Measurements from ENCODE around the gene ABO. TPM values are rescaled to one million over a fixed set of nuclear protein-coding genes. Genes with fewer than 3 reads are reported as not detected.
A peak's percentile ranks its signal among the peaks of the same experiment; 100 is the strongest.

Gene ABO
- total and polyA plus RNA-seq, 9 of the 15 experiments (the other 6 are each of a cell fraction or from before 2014, with no cell fraction given), result 5.0 to 21.9 (median 11.9) TPM

- Histone ChIP-seq H3K9ac (ENCODE audit: insufficient read depth in 1 of 2, low read depth in 2 of 2, low read length in 2 of 2) (no peak overlapping the region), H3K4me1 (replicated peaks in 1 of 2; ENCODE audit: control insufficient read depth in 2 of 2, insufficient read depth in 2 of 2, low read length in 2 of 2) (no peaks in the 10 kb centered on the region), H3K27me3 (ENCODE audit: control insufficient read depth in 2 of 2, insufficient read depth in 2 of 2, low read length in 2 of 2) (no peaks in the 10 kb centered on the region), H3K36me3 (ENCODE audit: control insufficient read depth, insufficient read depth, low read length) (no peaks in the 10 kb centered on the region), H3K79me2 (ENCODE audit: control insufficient read depth, insufficient read depth, low read length) (no peaks in the 10 kb centered on the region), H3K9me3 (replicated peaks; ENCODE audit: control insufficient read depth, insufficient read depth, low read depth, low read length) (peaks cover 17% of the 10 kb centered on the region), H3K4me2 (ENCODE audit: insufficient read depth, low read length) (no peak overlapping the region), H2AFZ (ENCODE audit: low read depth, low read length) (no peak overlapping the region), H3K9me1 (ENCODE audit: control insufficient read depth, insufficient read depth, low read length) (no peaks in the 10 kb centered on the region), H3K27ac (ENCODE audit: extremely low read depth, low read depth, low read length) (no peak overlapping the region), H3K4me3 (no peak overlapping the region), H4K20me1 (replicated peaks; ENCODE audit: control insufficient read depth, insufficient read depth, low read length) (no peaks in the 10 kb centered on the region)
- in situ Hi-C loops (cut with MboI), result no loop called here
- ChIA-PET POLR2A (no interaction called here), CTCF (ENCODE audit: low intra/inter-chr PET ratio) (no interaction called here)
- BruUV-seq (replicated peaks), result no TSS peak
- DNase-seq (ENCODE audit: extremely low read depth in 1 of 4, low spot score in 3 of 4), result no peak
- FAIRE-seq, result no peak
- no peak for TF ChIP-seq IFI16 (CRISPR knock-in tag; IDR thresholded peaks at IDR 0.05)
- peak; percentile 71 for TF ChIP-seq TRIM28 (IDR thresholded peaks at IDR 0.05)
- TF ChIP-seq SUPT5H (IDR thresholded peaks at IDR 0.05), result no peak
- no peak for TF ChIP-seq ZBTB9 (CRISPR knock-in tag; IDR thresholded peaks at IDR 0.05)
- TF ChIP-seq HMG20B (CRISPR knock-in tag; IDR thresholded peaks at IDR 0.05), result no peak
- TF ChIP-seq CBX3 (IDR thresholded peaks at IDR 0.05; ENCODE audit: borderline replicate concordance in 1 of 2, low read length in 2 of 2), result peak in 1 of 2 experiments; percentile 83; a peak in 1 of 3 replicates
- intact Hi-C loops (cut with micrococcal nuclease), result no loop called here
- WGBS (ENCODE audit: insufficient coverage, low coverage, missing lambda C conversion rate), result 8% methylated on average over 1 of the region's 1 CpG
- ATAC-seq, result no peak
Observed at GRCh38 chr9:133294257-133294656, 19.3 kb upstream of the ABO start.

All from K562 (cell line).